HCT116 (cell line): ENCODE measurements around the gene TRO. TPM values are rescaled to one million over a fixed set of nuclear protein-coding genes. Genes with fewer than 3 reads are reported as not detected.

Experiments
- ATAC-seq: fragments of 200-7000 bp; cut with Tn5 transposase; 2 replicates; pipeline ENCODE4 v1.9.1; 2020; ENCODE audit warnings: mild to moderate bottlenecking, moderate library complexity
- BruUV-seq: library from RNA; stranded (reverse); fragments of 400-500 nt; replicated peaks from 2 replicates; lab custom pipeline; 2021; lab: Mats Ljungman, UMichigan
- CTCF ChIA-PET: fragments of 300-600 bp; sonication (Branson Sonifier 250); formaldehyde crosslinking; loops from one replicate; lab custom pipeline; 2021; ENCODE audit warnings: antibody characterized with exemption; lab: Charles Lee
- POLR2A ChIA-PET: fragments of 300-600, 350-600 bp; sonication (Branson Sonifier 250); formaldehyde crosslinking; loops from one replicate; lab custom pipeline; 2021; ENCODE audit warnings: antibody characterized with exemption; lab: Charles Lee
- RAD21 ChIA-PET, 2 experiments: fragments of 300-600 bp; sonication (Branson Sonifier 250); formaldehyde crosslinking; loops; one replicate each; lab custom pipeline; 2023; ENCODE audit warnings: low total read pairs in 2 of 2; ENCODE audit not compliant: uncharacterized antibody in 2 of 2, unreplicated experiment in 2 of 2, low non-redundant PET in 1 of 2; lab: Charles Lee
- DNase-seq: peaks from one replicate; pipeline ENCODE4 v3.0.0-alpha.2; 2010; ENCODE audit warnings: low read depth, low spot score
- H2AFZ ChIP-seq: fragments of 200-600 bp; shearing (Covaris generic), sonication (generic); 2 replicates; pipeline ENCODE4 v1.6.1; 2017; ENCODE audit warnings: low read depth, mixed run types, mixed read lengths, antibody characterized with exemption, low read length; ENCODE audit not compliant: poor library complexity, severe bottlenecking
- H3K27ac ChIP-seq: 2 replicates; pipeline ENCODE4 v1.5.1; 2012; ENCODE audit warnings: low read depth, low read length
- H3K27me3 ChIP-seq: fragments of 200-600 bp; sonication (generic); 2 replicates; pipeline ENCODE4 v1.6.1; 2016; ENCODE audit warnings: mixed run types, low read length, mixed read lengths; ENCODE audit not compliant: insufficient read depth
- H3K36me3 ChIP-seq, 2 experiments: fragments of 200-500 bp in 1 of 2; fragments of 200-600 bp in 1 of 2; sonication (Bioruptor generic) in 1 of 2; sonication (generic) in 1 of 2; 2 replicates each; pipeline versions ENCODE4 v1.5.1 to v1.6.1; 2014 to 2016; ENCODE audit warnings: low read length in 2 of 2, inconsistent platforms in 1 of 2, mixed read lengths in 1 of 2, mixed run types in 1 of 2; ENCODE audit not compliant: insufficient read depth in 2 of 2, control insufficient read depth in 1 of 2
- H3K4me1 ChIP-seq, 2 experiments: fragments of 200-600 bp in 1 of 2; sonication (generic) in 1 of 2; 2 replicates each; pipeline versions ENCODE4 v1.5.1 to v1.6.1; 2012 to 2017; ENCODE audit warnings: low read length in 2 of 2, inconsistent platforms in 1 of 2, mild to moderate bottlenecking in 1 of 2, mixed read lengths in 1 of 2, mixed run types in 1 of 2, moderate library complexity in 1 of 2; ENCODE audit not compliant: insufficient read depth in 2 of 2, control insufficient read depth in 1 of 2
- H3K4me2 ChIP-seq: fragments of 200-600 bp; sonication (generic); 2 replicates; pipeline ENCODE4 v1.6.1; 2017; ENCODE audit warnings: mixed run types, low read length, mixed read lengths
- H3K4me3 ChIP-seq, 2 experiments: fragments of 200-600 bp in 1 of 2; sonication (generic) in 1 of 2; replicated peaks in 1 of 2; 2 replicates each; pipeline ENCODE4 v1.5.1; 2011 to 2016; ENCODE audit warnings: low read length in 2 of 2, control low read depth in 1 of 2, low read depth in 1 of 2, mild to moderate bottlenecking in 1 of 2, mixed read lengths in 1 of 2, mixed run types in 1 of 2
- H3K79me2 ChIP-seq: fragments of 200-600 bp; sonication (generic); 2 replicates; pipeline ENCODE4 v1.6.1; 2017; ENCODE audit warnings: mild to moderate bottlenecking, mixed run types, low read length, moderate library complexity, mixed read lengths; ENCODE audit not compliant: insufficient read depth
- H3K9ac ChIP-seq: fragments of 200-600 bp; sonication (generic); 2 replicates; pipeline ENCODE4 v1.6.1; 2016; ENCODE audit warnings: low read length, mixed read lengths
- H3K9me2 ChIP-seq: fragments of 200-600 bp; sonication (generic), shearing (Covaris generic); 2 replicates; pipeline ENCODE4 v1.6.1; 2017; ENCODE audit warnings: mixed run types, mild to moderate bottlenecking, moderate library complexity; ENCODE audit not compliant: insufficient read depth
- H3K9me3 ChIP-seq, 2 experiments: fragments of 200-500 bp in 1 of 2; fragments of 200-600 bp in 1 of 2; sonication (Bioruptor generic) in 1 of 2; sonication (generic) in 1 of 2; 2 replicates each; pipeline ENCODE4 v1.6.1; 2014 to 2017; ENCODE audit warnings: low read length in 2 of 2, mixed read lengths in 2 of 2, inconsistent platforms in 1 of 2, low read depth in 1 of 2, mild to moderate bottlenecking in 1 of 2, mixed run types in 1 of 2, moderate library complexity in 1 of 2; ENCODE audit not compliant: control insufficient read depth in 1 of 2, insufficient read depth in 1 of 2
- H4K20me1 ChIP-seq: fragments of 200-600 bp; sonication (generic), shearing (Covaris generic); 2 replicates; pipeline ENCODE4 v1.6.1; 2017; ENCODE audit warnings: mixed run types, mild to moderate bottlenecking, moderate library complexity; ENCODE audit not compliant: insufficient read depth
- CBX3 ChIP-seq: IDR thresholded peaks from 2 replicates; pipeline ENCODE4 v1.6.1; 2012; ENCODE audit warnings: low read depth
- CEBPB ChIP-seq: IDR thresholded peaks from 2 replicates; pipeline ENCODE4 v1.6.1; 2012; ENCODE audit warnings: low read depth
- EGR1 ChIP-seq: IDR thresholded peaks from 2 replicates; pipeline ENCODE4 v1.6.1; 2012; ENCODE audit warnings: low read depth
- ELF1 ChIP-seq: IDR thresholded peaks from 2 replicates; pipeline ENCODE4 v1.6.1; 2012; ENCODE audit warnings: low read depth, borderline replicate concordance
- EZH2phosphoT487 ChIP-seq: fragments of 200-600 bp; IDR thresholded peaks from 2 replicates; pipeline ENCODE4 v1.6.1; 2018; ENCODE audit warnings: antibody characterized with exemption, borderline replicate concordance
- FOSL1 ChIP-seq: IDR thresholded peaks from 2 replicates; pipeline ENCODE4 v1.6.1; 2012; ENCODE audit warnings: low read depth
- POLR2A ChIP-seq: IDR thresholded peaks from 2 replicates; pipeline ENCODE4 v1.7.0; 2011; ENCODE audit warnings: borderline replicate concordance; ENCODE audit not compliant: insufficient read depth, insufficient read length; ENCODE audit errors: extremely low read depth
- POLR2AphosphoS5 ChIP-seq: IDR thresholded peaks from 2 replicates; pipeline ENCODE4 v1.6.1; 2011; ENCODE audit warnings: mild to moderate bottlenecking, low read depth, low read length, moderate library complexity
- RAD21 ChIP-seq: IDR thresholded peaks from 2 replicates; pipeline ENCODE4 v1.6.1; 2012; ENCODE audit warnings: low read depth, mild to moderate bottlenecking
- SIN3A ChIP-seq: IDR thresholded peaks from 2 replicates; pipeline ENCODE4 v1.6.1; 2012; ENCODE audit warnings: low read depth
- SRF ChIP-seq: IDR thresholded peaks from 2 replicates; pipeline ENCODE4 v1.6.1; 2012; ENCODE audit warnings: low read depth
- TCF7L2 ChIP-seq: IDR thresholded peaks from 2 replicates; pipeline ENCODE4 v1.7.0; 2011; ENCODE audit warnings: borderline replicate concordance, inconsistent platforms; ENCODE audit not compliant: insufficient read depth, insufficient read length; ENCODE audit errors: extremely low read depth
- ZFX ChIP-seq: fragments of 450-650 bp; IDR thresholded peaks from 2 replicates; pipeline ENCODE4 v1.6.1; 2017
- ZNF274 ChIP-seq: fragments of 200-500 bp; sonication (Bioruptor generic); IDR thresholded peaks from 2 replicates; pipeline ENCODE4 v1.6.1; 2014; ENCODE audit warnings: mild to moderate bottlenecking, low read depth, low read length, inconsistent platforms
- intact Hi-C: fragments of 100-400 bp; cut with micrococcal nuclease; formaldehyde crosslinking; loops from 2 replicates; pipeline ENCODE4 v1.10.0; 2022
- total RNA-seq: library from RNA; stranded (reverse); gene quantifications from one replicate; pipeline ENCODE4 v1.2.1, GENCODE V29; 2021; ENCODE audit not compliant: unreplicated experiment
- TF ChIP-seq, protein P1 (sequence below), 3 experiments: fragments of 200-600 bp in 1 of 3; sonication (generic) in 1 of 3; IDR thresholded peaks in 2 of 3; conservative IDR thresholded peaks in 1 of 3; 2 replicates each; pipeline ENCODE4 v1.5.1; 2012 to 2017; ENCODE audit warnings: low read depth in 2 of 3, low read length in 2 of 3, antibody characterized with exemption in 1 of 3, borderline replicate concordance in 1 of 3, control low read depth in 1 of 3, mild to moderate bottlenecking in 1 of 3, mixed read lengths in 1 of 3, mixed run types in 1 of 3, moderate library complexity in 1 of 3; ENCODE audit not compliant: insufficient read depth in 1 of 3
- TF ChIP-seq, protein P2 (sequence below): IDR thresholded peaks from 2 replicates; pipeline ENCODE4 v1.6.1; 2011; ENCODE audit warnings: mild to moderate bottlenecking, low read length, moderate library complexity; ENCODE audit not compliant: insufficient replicate concordance; ENCODE audit errors: extremely low read depth
- TF ChIP-seq, protein P3 (sequence below): IDR thresholded peaks from 2 replicates; pipeline ENCODE4 v1.6.1; 2012; ENCODE audit warnings: low read depth

Gene TRO
- total RNA-seq, 1 experiment from 2014 or later: 0.25 TPM

DNA sequence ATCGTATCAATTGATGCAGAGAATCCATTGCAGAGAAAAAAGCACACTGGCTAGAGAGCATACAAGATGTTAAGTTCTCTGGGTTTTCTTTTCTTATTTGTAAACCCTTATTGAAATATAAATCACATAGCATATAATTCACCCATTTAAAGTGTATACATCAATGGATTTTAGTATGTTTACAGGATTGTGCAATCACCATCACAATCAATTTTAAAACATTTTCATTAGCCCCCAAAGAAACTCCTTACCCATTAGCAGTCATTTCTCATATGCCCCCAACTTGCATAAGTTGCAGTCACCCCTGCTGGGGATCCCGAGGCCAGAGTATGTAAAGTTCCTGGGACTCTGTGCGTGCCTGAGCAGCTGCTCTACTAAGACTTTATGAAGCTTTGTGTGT, 34.9 kb upstream of the TRO start:
- no peaks in the 10 kb centered on the region for H3K4me1 ChIP-seq
- POLR2A ChIA-PET: no interaction called here
- no peak overlapping the region for H3K4me2 ChIP-seq
- H3K9ac ChIP-seq: no peak overlapping the region
- no peaks in the 10 kb centered on the region for H3K9me3 ChIP-seq
- no peaks in the 10 kb centered on the region for H4K20me1 ChIP-seq
- TF ChIP-seq, protein P1, sequence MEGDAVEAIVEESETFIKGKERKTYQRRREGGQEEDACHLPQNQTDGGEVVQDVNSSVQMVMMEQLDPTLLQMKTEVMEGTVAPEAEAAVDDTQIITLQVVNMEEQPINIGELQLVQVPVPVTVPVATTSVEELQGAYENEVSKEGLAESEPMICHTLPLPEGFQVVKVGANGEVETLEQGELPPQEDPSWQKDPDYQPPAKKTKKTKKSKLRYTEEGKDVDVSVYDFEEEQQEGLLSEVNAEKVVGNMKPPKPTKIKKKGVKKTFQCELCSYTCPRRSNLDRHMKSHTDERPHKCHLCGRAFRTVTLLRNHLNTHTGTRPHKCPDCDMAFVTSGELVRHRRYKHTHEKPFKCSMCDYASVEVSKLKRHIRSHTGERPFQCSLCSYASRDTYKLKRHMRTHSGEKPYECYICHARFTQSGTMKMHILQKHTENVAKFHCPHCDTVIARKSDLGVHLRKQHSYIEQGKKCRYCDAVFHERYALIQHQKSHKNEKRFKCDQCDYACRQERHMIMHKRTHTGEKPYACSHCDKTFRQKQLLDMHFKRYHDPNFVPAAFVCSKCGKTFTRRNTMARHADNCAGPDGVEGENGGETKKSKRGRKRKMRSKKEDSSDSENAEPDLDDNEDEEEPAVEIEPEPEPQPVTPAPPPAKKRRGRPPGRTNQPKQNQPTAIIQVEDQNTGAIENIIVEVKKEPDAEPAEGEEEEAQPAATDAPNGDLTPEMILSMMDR (IDR thresholded peaks at IDR 0.05 in 2 of 3, conservative IDR thresholded peaks at IDR 0.05 in 1 of 3; ENCODE audit: borderline replicate concordance in 1 of 3, insufficient read depth in 1 of 3, low read depth in 2 of 3, low read length in 2 of 3): no peak
- TF ChIP-seq ZFX (no peak), SRF (no peak), SIN3A (no peak), FOSL1 (no peak), RAD21 (no peak), POLR2AphosphoS5 (no peak), EZH2phosphoT487 (no peak), ELF1 (no peak), EGR1 (no peak), CBX3 (no peak), ZNF274 (no peak), TCF7L2 (no peak), CEBPB (no peak), POLR2A (no peak)
- TF ChIP-seq, protein P2, sequence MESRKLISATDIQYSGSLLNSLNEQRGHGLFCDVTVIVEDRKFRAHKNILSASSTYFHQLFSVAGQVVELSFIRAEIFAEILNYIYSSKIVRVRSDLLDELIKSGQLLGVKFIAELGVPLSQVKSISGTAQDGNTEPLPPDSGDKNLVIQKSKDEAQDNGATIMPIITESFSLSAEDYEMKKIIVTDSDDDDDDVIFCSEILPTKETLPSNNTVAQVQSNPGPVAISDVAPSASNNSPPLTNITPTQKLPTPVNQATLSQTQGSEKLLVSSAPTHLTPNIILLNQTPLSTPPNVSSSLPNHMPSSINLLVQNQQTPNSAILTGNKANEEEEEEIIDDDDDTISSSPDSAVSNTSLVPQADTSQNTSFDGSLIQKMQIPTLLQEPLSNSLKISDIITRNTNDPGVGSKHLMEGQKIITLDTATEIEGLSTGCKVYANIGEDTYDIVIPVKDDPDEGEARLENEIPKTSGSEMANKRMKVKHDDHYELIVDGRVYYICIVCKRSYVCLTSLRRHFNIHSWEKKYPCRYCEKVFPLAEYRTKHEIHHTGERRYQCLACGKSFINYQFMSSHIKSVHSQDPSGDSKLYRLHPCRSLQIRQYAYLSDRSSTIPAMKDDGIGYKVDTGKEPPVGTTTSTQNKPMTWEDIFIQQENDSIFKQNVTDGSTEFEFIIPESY: no peak
- TF ChIP-seq, protein P3, sequence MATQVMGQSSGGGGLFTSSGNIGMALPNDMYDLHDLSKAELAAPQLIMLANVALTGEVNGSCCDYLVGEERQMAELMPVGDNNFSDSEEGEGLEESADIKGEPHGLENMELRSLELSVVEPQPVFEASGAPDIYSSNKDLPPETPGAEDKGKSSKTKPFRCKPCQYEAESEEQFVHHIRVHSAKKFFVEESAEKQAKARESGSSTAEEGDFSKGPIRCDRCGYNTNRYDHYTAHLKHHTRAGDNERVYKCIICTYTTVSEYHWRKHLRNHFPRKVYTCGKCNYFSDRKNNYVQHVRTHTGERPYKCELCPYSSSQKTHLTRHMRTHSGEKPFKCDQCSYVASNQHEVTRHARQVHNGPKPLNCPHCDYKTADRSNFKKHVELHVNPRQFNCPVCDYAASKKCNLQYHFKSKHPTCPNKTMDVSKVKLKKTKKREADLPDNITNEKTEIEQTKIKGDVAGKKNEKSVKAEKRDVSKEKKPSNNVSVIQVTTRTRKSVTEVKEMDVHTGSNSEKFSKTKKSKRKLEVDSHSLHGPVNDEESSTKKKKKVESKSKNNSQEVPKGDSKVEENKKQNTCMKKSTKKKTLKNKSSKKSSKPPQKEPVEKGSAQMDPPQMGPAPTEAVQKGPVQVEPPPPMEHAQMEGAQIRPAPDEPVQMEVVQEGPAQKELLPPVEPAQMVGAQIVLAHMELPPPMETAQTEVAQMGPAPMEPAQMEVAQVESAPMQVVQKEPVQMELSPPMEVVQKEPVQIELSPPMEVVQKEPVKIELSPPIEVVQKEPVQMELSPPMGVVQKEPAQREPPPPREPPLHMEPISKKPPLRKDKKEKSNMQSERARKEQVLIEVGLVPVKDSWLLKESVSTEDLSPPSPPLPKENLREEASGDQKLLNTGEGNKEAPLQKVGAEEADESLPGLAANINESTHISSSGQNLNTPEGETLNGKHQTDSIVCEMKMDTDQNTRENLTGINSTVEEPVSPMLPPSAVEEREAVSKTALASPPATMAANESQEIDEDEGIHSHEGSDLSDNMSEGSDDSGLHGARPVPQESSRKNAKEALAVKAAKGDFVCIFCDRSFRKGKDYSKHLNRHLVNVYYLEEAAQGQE: no peak
- no peak overlapping the region for H3K4me3 ChIP-seq
- no peak overlapping the region for H2AFZ ChIP-seq
- H3K36me3 ChIP-seq: no peaks in the 10 kb centered on the region
- no peaks in the 10 kb centered on the region for H3K9me2 ChIP-seq
- BruUV-seq: no TSS peak
- intact Hi-C loops: no loop called here
- ATAC-seq (no peak), DNase-seq (no peak)
- H3K79me2 ChIP-seq: no peaks in the 10 kb centered on the region
- H3K27ac ChIP-seq: no peak overlapping the region
- H3K27me3 ChIP-seq: no peaks in the 10 kb centered on the region
- CTCF ChIA-PET: no interaction called here
- RAD21 ChIA-PET: no interaction called here
